SJSA1 (cell line): ENCODE results near the gene GGPS1. TPM values are rescaled to one million over a fixed set of nuclear protein-coding genes. Genes with fewer than 3 reads are reported as not detected.
"Not testable (repeated sequence)": the region's sequence is repeated elsewhere in the genome, so short reads cannot be mapped to it uniquely, and the experiment has no call there.

Source experiments
- DNase-seq, 2 experiments: peaks; one replicate each; pipeline ENCODE4 v3.0.0-alpha.2; 2015 to 2020; ENCODE audit warnings: low spot score in 2 of 2, low read depth in 1 of 2
- H3K27ac ChIP-seq: fragments of 250-450 bp; sonication (Bioruptor Pico); 2 replicates; pipeline ENCODE4 v1.5.1; 2020; ENCODE audit warnings: mild to moderate bottlenecking, moderate library complexity
- H3K27me3 ChIP-seq: fragments of 250-450 bp; sonication (Bioruptor Pico); replicated peaks from 2 replicates; pipeline ENCODE4 v1.5.1; 2020; ENCODE audit warnings: mild to moderate bottlenecking, moderate library complexity
- H3K36me3 ChIP-seq: fragments of 250-450 bp; sonication (Bioruptor Pico); 2 replicates; pipeline ENCODE4 v1.5.1; 2020; ENCODE audit warnings: mild to moderate bottlenecking
- H3K4me1 ChIP-seq: fragments of 250-450 bp; sonication (Bioruptor Pico); replicated peaks from 2 replicates; pipeline ENCODE4 v1.6.1; 2021; ENCODE audit warnings: mild to moderate bottlenecking
- H3K4me3 ChIP-seq: fragments of 250-450 bp; sonication (Bioruptor Pico); 2 replicates; pipeline ENCODE4 v1.5.1; 2020; ENCODE audit warnings: mild to moderate bottlenecking
- H3K9me3 ChIP-seq: fragments of 250-450 bp; sonication (Bioruptor Pico); replicated peaks from 2 replicates; pipeline ENCODE4 v1.5.1; 2020; ENCODE audit warnings: mild to moderate bottlenecking
- total RNA-seq: library from RNA; depleted of rRNA; stranded (reverse); fragments of >200 nt; shearing (Covaris generic); gene quantifications from 2 replicates; pipeline ENCODE4 v1.2.3, GENCODE V29; 2014

The GGPS1 gene
- total RNA-seq, 1 experiment from 2014 or later, result 26.9 TPM

- Histone ChIP-seq H3K4me1 (peaks cover 20% of the 10 kb centered on the region), H3K9me3 (no peaks in the 10 kb centered on the region), H3K27me3 (no peaks in the 10 kb centered on the region), H3K4me3 (no peak overlapping the region), H3K36me3 (no peaks in the 10 kb centered on the region), H3K27ac (no peak overlapping the region)
- no peak for DNase-seq
These were observed 34.9 kb upstream of the GGPS1 start for GRCh38 chr1:235293322-235293942.

- H3K36me3 ChIP-seq, result no peaks in the 10 kb centered on the region
- no peak overlapping the region for H3K27ac ChIP-seq
- no peak overlapping the region for H3K4me3 ChIP-seq
- no peak for DNase-seq
- peaks cover 36% of the 10 kb centered on the region for H3K4me1 ChIP-seq
- H3K27me3 ChIP-seq, result no peaks in the 10 kb centered on the region
- H3K9me3 ChIP-seq, result no peaks in the 10 kb centered on the region
These were observed 32.4 kb upstream of the GGPS1 start for GRCh38 chr1:235295902-235296350.

- peak overlapping the region; percentile 50; the same call in 1 of the 2 replicates for H3K27ac ChIP-seq
- no peaks in the 10 kb centered on the region for H3K36me3 ChIP-seq
- H3K27me3 ChIP-seq, result no peaks in the 10 kb centered on the region
- H3K4me3 ChIP-seq, result no peak overlapping the region
- H3K9me3 ChIP-seq, result no peaks in the 10 kb centered on the region
- H3K4me1 ChIP-seq, result peaks cover 36% of the 10 kb centered on the region
- DNase-seq, result no peak
These were observed 31.6 kb upstream of the GGPS1 start for GRCh38 chr1:235296729-235297128.

GRCh38 chr1:235297579-235297978, 30.8 kb upstream of the GGPS1 start:
- Histone ChIP-seq H3K27me3 (no peaks in the 10 kb centered on the region), H3K4me3 (no peak overlapping the region), H3K27ac (peak overlapping the region; percentile 50), H3K4me1 (peaks cover 36% of the 10 kb centered on the region), H3K36me3 (no peaks in the 10 kb centered on the region), H3K9me3 (no peaks in the 10 kb centered on the region)
- peak in 1 of 2 experiments; percentile 70 for DNase-seq

- H3K9me3 ChIP-seq, result no peaks in the 10 kb centered on the region
- no peak overlapping the region for H3K4me3 ChIP-seq
- no peaks in the 10 kb centered on the region for H3K36me3 ChIP-seq
- H3K4me1 ChIP-seq, result peaks cover 36% of the 10 kb centered on the region
- DNase-seq, result no peak
- peak overlapping the region; percentile 21; the same call in 1 of the 2 replicates for H3K27ac ChIP-seq
- H3K27me3 ChIP-seq, result no peaks in the 10 kb centered on the region
These were observed 29.6 kb upstream of the GGPS1 start for GRCh38 chr1:235298758-235299157.

GRCh38 chr1:235299169-235299858, 29.1 kb upstream of the GGPS1 start:
- Histone ChIP-seq H3K4me3 (no peak overlapping the region), H3K27me3 (no peaks in the 10 kb centered on the region), H3K9me3 (no peaks in the 10 kb centered on the region), H3K4me1 (peaks cover 36% of the 10 kb centered on the region), H3K27ac (peak overlapping the region; percentile 21; the same call in 1 of the 2 replicates), H3K36me3 (no peaks in the 10 kb centered on the region)
- DNase-seq, result peak in 1 of 2 experiments; percentile 23

- DNase-seq, result no peak
- Histone ChIP-seq H3K27ac (no peak overlapping the region), H3K9me3 (no peaks in the 10 kb centered on the region), H3K36me3 (no peaks in the 10 kb centered on the region), H3K27me3 (no peaks in the 10 kb centered on the region), H3K4me3 (no peak overlapping the region), H3K4me1 (peaks cover 26% of the 10 kb centered on the region)
These were observed 26.2 kb upstream of the GGPS1 start for GRCh38 chr1:235302143-235302542.

- DNase-seq, result no peak
These were observed 23.6 kb upstream of the GGPS1 start for GRCh38 chr1:235304549-235305451.

GRCh38 chr1:235307158-235308124, 20.9 kb upstream of the GGPS1 start:
- DNase-seq, result no peak
- Histone ChIP-seq H3K36me3 (peaks cover 8% of the 10 kb centered on the region), H3K27me3 (no peaks in the 10 kb centered on the region), H3K27ac (no peak overlapping the region), H3K4me3 (no peak overlapping the region), H3K9me3 (no peaks in the 10 kb centered on the region), H3K4me1 (no peaks in the 10 kb centered on the region)

More at GRCh38 chr1:235304549-235305451, 23.6 kb upstream of the GGPS1 start:
- H3K36me3 ChIP-seq, result no peaks in the 10 kb centered on the region
- H3K9me3 ChIP-seq, result no peaks in the 10 kb centered on the region
- no peak overlapping the region for H3K4me3 ChIP-seq
- H3K27ac ChIP-seq, result no peak overlapping the region
- no peaks in the 10 kb centered on the region for H3K27me3 ChIP-seq
- H3K4me1 ChIP-seq, result peaks cover 2% of the 10 kb centered on the region; the same call in 1 of the 2 replicates

- not testable (repeated sequence) for DNase-seq, H3K4me3 ChIP-seq
These were observed 19.2 kb upstream of the GGPS1 start for GRCh38 chr1:235309206-235309605.

GRCh38 chr1:235313262-235313661, 15.1 kb upstream of the GGPS1 start:
- Histone ChIP-seq H3K27ac (no peak overlapping the region), H3K9me3 (no peaks in the 10 kb centered on the region), H3K4me1 (no peaks in the 10 kb centered on the region; the same call in 1 of the 2 replicates), H3K4me3 (no peak overlapping the region), H3K36me3 (peaks cover 9% of the 10 kb centered on the region), H3K27me3 (no peaks in the 10 kb centered on the region)
- no peak for DNase-seq

More at GRCh38 chr1:235309206-235309605, 19.2 kb upstream of the GGPS1 start:
- not testable (repeated sequence) for H3K4me1 ChIP-seq, H3K27me3 ChIP-seq, H3K9me3 ChIP-seq, H3K27ac ChIP-seq, H3K36me3 ChIP-seq

- H3K9me3 ChIP-seq, result no peaks in the 10 kb centered on the region
- peaks cover 18% of the 10 kb centered on the region for H3K36me3 ChIP-seq
- H3K27me3 ChIP-seq, result no peaks in the 10 kb centered on the region
- no peak for DNase-seq
- no peak overlapping the region for H3K27ac ChIP-seq
- H3K4me3 ChIP-seq, result no peak overlapping the region
- no peaks in the 10 kb centered on the region; the same call in 1 of the 2 replicates for H3K4me1 ChIP-seq
These were observed 14.3 kb upstream of the GGPS1 start for GRCh38 chr1:235313931-235314678.
